Caco-2 (cell line): ENCODE measurements around the gene NFKBIZ. TPM values are rescaled to one million over a fixed set of nuclear protein-coding genes. Genes with fewer than 3 reads are reported as not detected.
A peak's percentile ranks its signal among the peaks of the same experiment; 100 is the strongest.

Source experiments
- BruUV-seq: library from RNA; stranded (reverse); fragments of 400-500 nt; replicated peaks from 2 replicates; lab custom pipeline; 2021; lab: Mats Ljungman, UMichigan
- CTCF ChIA-PET: fragments of 300-600 bp; sonication (Branson Sonifier 250); formaldehyde crosslinking; loops from one replicate; lab custom pipeline; 2022; ENCODE audit warnings: antibody characterized with exemption; lab: Charles Lee
- POLR2A ChIA-PET: fragments of 300-600 bp; sonication (Branson Sonifier 250); formaldehyde crosslinking; loops from one replicate; lab custom pipeline; 2022; ENCODE audit warnings: antibody characterized with exemption; lab: Charles Lee
- DNase-seq, 2 experiments: peaks; one replicate each; pipeline versions ENCODE4 v3.0.0 to v3.0.0-alpha.2; 2020 to 2022
- H3K27me3 ChIP-seq: replicated peaks from 2 replicates; pipeline ENCODE4 v1.6.0; 2011; ENCODE audit warnings: low read length; ENCODE audit not compliant: control insufficient read depth, insufficient read depth
- H3K36me3 ChIP-seq: 2 replicates; pipeline ENCODE4 v1.5.1; 2011; ENCODE audit warnings: low read length; ENCODE audit not compliant: control insufficient read depth, insufficient read depth
- H3K4me1 ChIP-seq: fragments of 250-450 bp; sonication (Bioruptor Pico); 2 replicates; pipeline ENCODE4 v1.5.1; 2020; ENCODE audit warnings: mild to moderate bottlenecking
- H3K4me3 ChIP-seq: 2 replicates; pipeline ENCODE4 v1.5.1; 2011; ENCODE audit warnings: low read depth, mild to moderate bottlenecking, control low read depth, low read length
- H3K9me3 ChIP-seq: fragments of 250-450 bp; sonication (Bioruptor Pico); 2 replicates; pipeline ENCODE4 v1.5.1; 2020; ENCODE audit warnings: mild to moderate bottlenecking, moderate library complexity
- H3K27ac Mint-ChIP-seq: one replicate; pipeline ENCODE4 v1.8.0; 2022; ENCODE audit warnings: mixed read lengths; ENCODE audit not compliant: unreplicated experiment
- H3K27me3 Mint-ChIP-seq: one replicate; pipeline ENCODE4 v1.8.0; 2022; ENCODE audit warnings: mixed read lengths; ENCODE audit not compliant: insufficient read depth, unreplicated experiment
- H3K36me3 Mint-ChIP-seq: one replicate; pipeline ENCODE4 v1.8.0; 2022; ENCODE audit warnings: mild to moderate bottlenecking, mixed read lengths; ENCODE audit not compliant: insufficient read depth, unreplicated experiment
- H3K4me1 Mint-ChIP-seq: one replicate; pipeline ENCODE4 v1.8.0; 2022; ENCODE audit warnings: low read depth, mixed read lengths; ENCODE audit not compliant: unreplicated experiment
- H3K4me3 Mint-ChIP-seq: one replicate; pipeline ENCODE4 v1.8.0; 2022; ENCODE audit warnings: mild to moderate bottlenecking, moderate library complexity, mixed read lengths; ENCODE audit not compliant: unreplicated experiment
- H3K9me3 Mint-ChIP-seq: one replicate; pipeline ENCODE4 v1.8.0; 2022; ENCODE audit warnings: mixed read lengths; ENCODE audit not compliant: unreplicated experiment
- CTCF ChIP-seq, 2 experiments: fragments of 200-600 bp in 1 of 2; IDR thresholded peaks; 1 replicate in 1 of 2; 2 replicates in 1 of 2; pipeline versions ENCODE4 v1.5.1 to v1.8.0; 2011 to 2022; ENCODE audit warnings: antibody characterized with exemption in 1 of 2, control low read depth in 1 of 2, inconsistent platforms in 1 of 2, low read depth in 1 of 2, low read length in 1 of 2, mild to moderate bottlenecking in 1 of 2, moderate library complexity in 1 of 2; ENCODE audit not compliant: insufficient read depth in 1 of 2, severe bottlenecking in 1 of 2, unreplicated experiment in 1 of 2
- intact Hi-C: fragments of 100-400 bp; cut with micrococcal nuclease; formaldehyde crosslinking; loops from one replicate; pipeline ENCODE4 v1.10.0; 2022; ENCODE audit not compliant: unreplicated experiment
- total RNA-seq: library from RNA; stranded (reverse); gene quantifications from 2 replicates; pipeline ENCODE4 v1.2.3, GENCODE V29; 2022

NFKBIZ gene
- total RNA-seq, 1 experiment from 2014 or later, result 20.2 TPM

- H3K36me3 Mint-ChIP-seq, result no peaks in the 10 kb centered on the region
- no peak overlapping the region for H3K27ac Mint-ChIP-seq
- no peak for TF ChIP-seq CTCF (IDR thresholded peaks at IDR 0.05; ENCODE audit: insufficient read depth in 1 of 2, low read depth in 1 of 2, low read length in 1 of 2, severe bottlenecking in 1 of 2, unreplicated experiment in 1 of 2)
- no peaks in the 10 kb centered on the region for H3K27me3 Mint-ChIP-seq
- Histone ChIP-seq H3K27me3 (no peaks in the 10 kb centered on the region), H3K36me3 (no peaks in the 10 kb centered on the region), H3K9me3 (no peaks in the 10 kb centered on the region), H3K4me3 (no peak overlapping the region), H3K4me1 (peaks cover 34% of the 10 kb centered on the region)
- intact Hi-C loops, result no loop called here
- CTCF ChIA-PET, result interaction anchor here (0.6 kb wide), 1 partner anchor 40 kb away, joined by 4 read pairs; no protein-coding TSS in a partner anchor
- H3K4me1 Mint-ChIP-seq, result peaks cover 17% of the 10 kb centered on the region
- no peak for DNase-seq
- H3K4me3 Mint-ChIP-seq, result no peak overlapping the region
- H3K9me3 Mint-ChIP-seq, result peaks cover 13% of the 10 kb centered on the region
- no TSS peak for BruUV-seq
- POLR2A ChIA-PET, result no interaction called here
Observed at GRCh38 chr3:101842935-101843330, 6.4 kb upstream of the NFKBIZ start.

- Histone ChIP-seq H3K4me3 (no peak overlapping the region), H3K9me3 (no peaks in the 10 kb centered on the region), H3K36me3 (no peaks in the 10 kb centered on the region), H3K27me3 (no peaks in the 10 kb centered on the region), H3K4me1 (peaks cover 40% of the 10 kb centered on the region)
- CTCF ChIA-PET, result no interaction called here
- DNase-seq, result peak; percentile 40 to 62
- Mint-ChIP-seq H3K36me3 (peaks cover 10% of the 10 kb centered on the region), H3K4me3 (no peak overlapping the region), H3K4me1 (peaks cover 24% of the 10 kb centered on the region), H3K27me3 (no peaks in the 10 kb centered on the region), H3K9me3 (peaks cover 13% of the 10 kb centered on the region), H3K27ac (no peak overlapping the region)
- intact Hi-C loops, result loop anchor here (5.0 kb wide), 1 partner anchor 158 kb away; the partner anchor contains the start of gene RPL24
- BruUV-seq, result no TSS peak
- POLR2A ChIA-PET, result no interaction called here
- TF ChIP-seq CTCF (IDR thresholded peaks at IDR 0.05; ENCODE audit: insufficient read depth in 1 of 2, low read depth in 1 of 2, low read length in 1 of 2, severe bottlenecking in 1 of 2, unreplicated experiment in 1 of 2), result no peak
Observed at GRCh38 chr3:101845425-101845824, 3.9 kb upstream of the NFKBIZ start.

- peaks cover 10% of the 10 kb centered on the region for H3K9me3 Mint-ChIP-seq
- BruUV-seq, result no TSS peak
Observed at GRCh38 chr3:101846709-101847108, 2.6 kb upstream of the NFKBIZ start.

More at GRCh38 chr3:101846709-101847108, 2.6 kb upstream of the NFKBIZ start:
- Mint-ChIP-seq H3K27me3 (no peaks in the 10 kb centered on the region), H3K4me3 (no peak overlapping the region), H3K27ac (peak overlapping the region; percentile 42), H3K4me1 (peaks cover 32% of the 10 kb centered on the region), H3K36me3 (peaks cover 22% of the 10 kb centered on the region)
- peaks cover 42% of the 10 kb centered on the region for H3K4me1 ChIP-seq
- CTCF ChIA-PET, result no interaction called here
- no peak for DNase-seq
- intact Hi-C loops, result loop anchor here (5.0 kb wide), 1 partner anchor 159 kb away; the partner anchor contains the start of gene RPL24
- no peak overlapping the region for H3K4me3 ChIP-seq
- TF ChIP-seq CTCF (IDR thresholded peaks at IDR 0.05; ENCODE audit: insufficient read depth in 1 of 2, low read depth in 1 of 2, low read length in 1 of 2, severe bottlenecking in 1 of 2, unreplicated experiment in 1 of 2), result no peak
- H3K9me3 ChIP-seq, result no peaks in the 10 kb centered on the region
- no peaks in the 10 kb centered on the region for H3K27me3 ChIP-seq
- POLR2A ChIA-PET, result no interaction called here
- no peaks in the 10 kb centered on the region for H3K36me3 ChIP-seq
